DMS114 treated with DMSO at 0.1 percent for 48 hours (cell line): ENCODE results near the gene SGTA.

ENCODE experiments used
- DNase-seq: peaks from one replicate; lab custom pipeline; 2025; ENCODE audit not compliant: unreplicated experiment; lab: John Stamatoyannopoulos, UW

SGTA gene

DNA sequence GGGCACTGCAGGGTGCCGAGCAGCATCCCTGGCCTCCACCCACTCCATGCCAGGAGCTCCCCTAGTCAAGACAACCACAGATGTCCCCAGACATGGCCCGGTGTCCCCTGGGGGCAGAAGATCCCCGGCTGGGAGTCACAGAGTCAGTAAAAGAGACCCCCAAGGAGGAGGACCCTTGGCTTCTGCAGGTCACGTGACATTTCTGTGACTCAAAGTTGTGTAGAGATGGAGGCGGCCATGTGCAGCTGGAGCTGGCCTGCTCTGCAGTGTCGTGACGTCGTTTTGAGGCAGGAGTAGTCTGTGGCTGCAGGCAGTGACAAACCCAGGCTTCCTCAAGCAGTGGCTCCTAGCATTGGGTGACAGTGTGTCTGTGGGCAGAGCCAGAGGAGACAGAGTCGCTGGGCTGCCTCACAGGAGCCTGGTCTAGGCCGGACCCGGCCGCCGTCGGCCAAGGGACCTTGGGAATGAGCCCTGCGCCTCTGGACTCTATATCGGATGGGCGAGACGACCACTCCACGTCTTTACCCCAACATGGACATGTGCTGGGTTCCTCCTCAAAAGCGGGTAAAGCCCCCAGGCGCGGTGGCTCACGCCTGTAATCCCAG lies 54.2 kb downstream of the SGTA start:
- DNase-seq = no peak

DNA sequence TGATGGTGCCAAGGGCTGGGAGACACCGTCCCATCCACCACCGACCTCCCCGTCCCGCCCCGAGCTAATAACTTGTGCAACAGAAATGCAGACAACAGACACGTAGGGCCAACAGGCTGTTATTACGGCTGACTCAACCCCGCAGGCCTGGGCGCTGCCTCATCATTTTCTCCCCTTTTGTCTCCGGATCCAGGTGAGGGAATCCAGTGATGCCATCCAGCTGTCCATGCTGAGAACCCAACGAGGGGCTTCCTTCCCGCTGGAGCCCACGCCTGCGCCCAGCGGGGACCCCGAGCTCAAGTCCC lies 55.5 kb downstream of the SGTA start:
- no peak for DNase-seq

DNA sequence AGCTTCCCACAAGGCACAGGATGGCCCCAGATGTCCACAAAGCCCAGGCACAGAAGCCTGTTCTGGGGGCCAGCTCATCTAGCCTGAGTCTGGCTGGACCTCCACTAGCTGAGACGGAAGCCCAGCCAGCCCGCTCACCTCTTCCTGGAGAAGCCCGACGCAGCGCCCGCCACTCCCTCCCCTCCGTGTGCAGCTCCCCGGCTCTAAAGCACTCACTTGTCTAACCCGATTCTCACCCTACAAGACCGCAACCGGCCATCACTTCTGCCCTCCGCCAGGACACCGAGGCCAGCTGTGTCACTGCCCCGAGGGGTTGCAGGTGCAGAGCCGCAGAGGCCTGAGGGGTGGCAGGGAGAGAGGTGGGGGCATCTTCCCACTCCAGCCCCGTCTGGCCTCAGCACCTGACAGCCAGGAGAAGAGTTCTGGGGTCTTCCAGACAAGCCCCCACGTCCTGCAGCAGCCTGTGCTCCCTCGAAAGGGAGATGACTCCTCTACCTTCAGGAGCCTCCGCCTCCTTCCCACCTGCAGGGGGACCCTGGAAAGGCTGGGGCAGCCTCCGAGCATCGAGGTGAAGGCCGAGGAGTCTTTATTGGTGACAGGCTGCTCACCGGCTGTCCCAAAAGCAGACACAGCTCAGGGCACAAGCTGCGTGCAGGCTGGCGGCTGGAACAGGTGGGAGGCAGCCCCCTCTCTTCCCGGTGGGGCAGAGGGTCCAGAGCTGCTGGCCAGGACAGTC lies 56.0 kb downstream of the SGTA start:
- DNase-seq = no peak

DNA sequence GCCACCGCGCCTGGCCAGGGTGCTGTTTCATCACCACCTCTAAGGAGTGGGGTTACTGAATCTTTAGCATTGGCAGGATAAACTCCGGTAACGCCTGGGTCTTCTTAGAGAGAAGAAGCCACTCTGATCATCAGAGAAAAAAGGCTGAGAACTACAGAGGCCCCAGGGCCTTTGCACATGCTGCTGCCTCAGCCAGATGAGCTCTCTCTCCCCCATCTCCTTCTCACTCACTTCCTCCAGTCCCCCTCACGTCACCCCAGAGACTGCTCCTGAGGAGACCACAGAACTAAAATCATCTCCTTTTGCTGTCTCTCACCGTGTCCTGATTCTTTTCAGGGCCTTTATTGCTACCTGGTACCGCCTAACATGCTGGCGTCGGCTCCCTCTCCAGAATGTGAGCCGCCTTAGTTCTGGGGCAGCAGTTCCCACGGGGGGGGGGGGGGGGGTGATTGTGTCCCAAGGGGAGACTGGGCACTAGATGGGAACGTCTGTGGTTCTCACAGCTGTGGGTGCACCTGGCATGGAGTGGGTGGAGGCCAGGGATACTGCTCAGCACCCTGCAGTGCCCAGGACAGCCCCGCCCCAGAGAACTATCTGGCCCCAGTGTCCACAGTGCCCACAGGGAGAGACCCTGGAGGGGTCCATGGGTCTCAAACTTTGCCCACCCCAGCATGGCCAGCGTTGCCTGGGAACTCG lies 56.8 kb downstream of the SGTA start:
- DNase-seq = no peak

DNA sequence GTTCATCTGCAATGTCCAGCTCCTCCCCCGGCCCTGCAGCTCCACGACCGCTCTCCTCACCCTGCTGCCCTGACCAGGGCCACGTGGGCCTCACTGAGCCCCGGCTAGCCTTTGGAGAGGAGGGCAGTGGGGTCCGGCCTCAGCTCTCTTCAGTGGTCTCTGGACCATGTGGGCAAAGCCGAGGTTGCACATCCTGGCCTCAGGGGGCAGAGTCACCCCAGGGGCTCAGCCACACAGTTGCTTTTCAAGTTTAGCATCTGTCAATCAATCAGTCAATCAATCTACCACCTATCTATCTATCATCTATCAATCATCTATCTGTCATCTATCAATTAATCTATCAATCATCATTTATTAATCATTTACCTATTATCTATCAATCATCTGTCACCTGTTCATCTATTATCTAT lies 58.9 kb downstream of the SGTA start:
- DNase-seq = no peak

DNA sequence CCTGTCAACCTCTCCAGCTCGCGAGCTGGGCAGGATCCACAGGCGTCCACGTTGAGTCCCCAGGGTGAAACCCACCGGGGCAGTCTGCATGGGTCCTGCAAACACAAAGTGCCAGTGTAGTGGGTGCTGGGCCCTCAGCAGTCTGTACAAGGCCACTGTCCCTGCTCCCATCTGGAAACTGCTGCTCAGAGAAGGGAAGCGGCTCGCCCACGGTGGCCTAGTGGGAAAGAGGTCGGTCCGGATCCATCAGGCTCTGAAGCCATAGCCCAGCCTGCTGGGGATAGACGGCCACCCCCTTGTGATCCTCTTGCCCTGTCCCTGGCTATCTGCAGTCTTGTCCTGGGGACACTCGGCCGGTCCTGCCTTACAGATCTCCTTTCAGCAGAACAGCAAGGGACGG lies 59.3 kb downstream of the SGTA start:
- DNase-seq = no peak

DNA sequence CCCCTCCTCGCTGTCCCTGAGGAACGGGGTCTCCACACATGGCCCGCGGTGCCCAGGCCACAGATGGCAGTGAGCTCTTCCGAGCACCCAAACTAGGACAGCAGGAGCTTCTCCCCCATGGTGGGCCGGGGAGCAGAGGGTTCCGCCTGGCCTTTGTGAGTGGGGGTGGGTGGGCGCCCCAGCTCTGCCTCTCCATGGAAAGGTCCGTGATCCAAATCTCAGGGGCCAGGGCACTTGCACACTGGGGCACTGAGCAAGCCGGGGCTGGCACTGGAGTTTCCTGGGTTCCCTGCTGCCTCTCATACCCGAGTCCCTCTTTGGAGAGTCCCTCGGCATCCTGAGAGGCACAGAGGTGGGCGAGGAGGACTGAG lies 59.7 kb downstream of the SGTA start:
- DNase-seq = no peak

DNA sequence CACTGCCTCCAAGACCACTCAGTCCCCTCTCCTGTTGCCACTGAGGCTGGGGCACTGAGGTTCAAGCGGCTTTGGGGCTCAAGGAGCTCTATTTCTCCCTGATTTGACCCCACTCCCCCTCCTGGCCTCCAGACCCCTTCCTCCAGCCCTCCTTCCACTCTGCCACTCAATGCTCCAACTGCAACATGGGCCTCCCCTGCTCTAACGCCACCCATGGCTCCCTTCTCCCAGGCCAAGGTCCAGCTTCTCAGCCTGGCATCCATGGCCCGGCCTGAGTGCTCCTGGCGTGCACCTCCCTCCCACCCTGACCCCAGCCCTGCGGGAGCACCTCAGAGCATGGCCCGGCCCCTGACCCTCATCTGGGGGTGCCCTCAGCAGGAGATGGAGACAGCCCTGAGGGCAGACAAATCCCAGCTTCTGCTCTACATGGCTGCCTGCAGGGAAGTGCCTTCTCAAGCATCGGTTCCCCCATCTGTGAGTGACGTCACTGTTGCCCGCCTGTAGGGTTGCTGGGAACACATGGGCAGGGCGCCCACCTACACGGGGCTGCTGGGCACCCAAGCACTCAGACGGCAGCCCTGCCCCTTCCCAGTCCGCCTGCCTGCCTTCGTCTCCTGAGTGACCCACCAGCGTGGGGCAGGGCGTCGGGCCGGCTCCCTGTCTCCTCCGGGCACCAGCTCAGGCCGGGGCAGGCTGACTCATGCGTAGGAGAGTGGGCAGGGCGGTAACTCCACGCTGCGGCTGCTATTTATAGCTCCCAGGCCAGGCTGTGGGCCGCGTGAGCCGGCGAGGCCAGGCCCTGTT lies 60.3 kb downstream of the SGTA start:
- no peak for DNase-seq

DNA sequence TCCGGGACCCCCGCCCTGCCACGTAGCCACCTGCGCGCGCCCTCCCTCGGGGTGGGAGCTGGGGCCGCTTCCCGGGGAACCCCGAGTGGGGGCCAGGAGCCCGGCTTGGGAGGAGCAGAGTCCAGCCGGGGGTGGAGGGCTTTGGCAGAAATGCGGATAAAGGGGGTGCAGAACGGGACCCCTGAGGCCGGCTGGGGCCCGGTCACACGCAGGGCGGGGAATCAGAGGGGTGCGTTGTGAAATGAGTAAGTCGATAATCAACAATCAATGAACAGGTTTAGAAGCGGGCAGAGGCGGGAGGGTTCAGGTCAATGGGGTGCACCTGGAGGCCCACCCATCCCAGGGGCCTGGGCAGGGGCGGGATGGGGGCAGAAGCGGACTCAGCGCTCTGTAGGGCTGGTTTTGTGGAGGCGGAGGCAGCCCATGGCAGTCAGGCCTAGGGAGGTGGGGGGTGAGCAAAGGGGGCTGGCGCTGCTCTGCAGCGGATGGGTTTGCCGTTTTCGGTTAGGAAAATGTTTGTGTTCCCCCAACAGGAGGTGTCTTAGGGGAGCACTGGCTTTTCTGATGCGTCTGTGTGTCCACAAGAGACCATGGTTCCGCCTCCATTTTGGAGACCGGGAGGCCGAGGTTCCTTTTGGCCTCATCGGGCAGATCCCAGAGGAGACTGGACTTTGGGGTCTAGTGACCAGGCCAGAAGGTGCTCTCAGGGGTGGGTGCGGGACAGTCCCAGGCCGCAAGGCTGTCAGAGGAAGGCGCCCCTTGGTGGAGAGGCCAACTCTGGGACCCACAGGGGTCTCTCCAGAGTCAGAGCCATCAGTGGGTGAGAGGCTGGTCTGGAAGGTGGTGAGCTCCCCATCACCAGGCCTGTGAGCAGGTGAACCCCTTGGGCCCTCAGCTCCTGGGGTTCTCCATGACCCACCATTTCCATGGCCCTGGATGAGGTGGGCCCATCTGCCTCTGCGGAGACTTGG lies 61.2 kb downstream of the SGTA start:
- no peak for DNase-seq

DNA sequence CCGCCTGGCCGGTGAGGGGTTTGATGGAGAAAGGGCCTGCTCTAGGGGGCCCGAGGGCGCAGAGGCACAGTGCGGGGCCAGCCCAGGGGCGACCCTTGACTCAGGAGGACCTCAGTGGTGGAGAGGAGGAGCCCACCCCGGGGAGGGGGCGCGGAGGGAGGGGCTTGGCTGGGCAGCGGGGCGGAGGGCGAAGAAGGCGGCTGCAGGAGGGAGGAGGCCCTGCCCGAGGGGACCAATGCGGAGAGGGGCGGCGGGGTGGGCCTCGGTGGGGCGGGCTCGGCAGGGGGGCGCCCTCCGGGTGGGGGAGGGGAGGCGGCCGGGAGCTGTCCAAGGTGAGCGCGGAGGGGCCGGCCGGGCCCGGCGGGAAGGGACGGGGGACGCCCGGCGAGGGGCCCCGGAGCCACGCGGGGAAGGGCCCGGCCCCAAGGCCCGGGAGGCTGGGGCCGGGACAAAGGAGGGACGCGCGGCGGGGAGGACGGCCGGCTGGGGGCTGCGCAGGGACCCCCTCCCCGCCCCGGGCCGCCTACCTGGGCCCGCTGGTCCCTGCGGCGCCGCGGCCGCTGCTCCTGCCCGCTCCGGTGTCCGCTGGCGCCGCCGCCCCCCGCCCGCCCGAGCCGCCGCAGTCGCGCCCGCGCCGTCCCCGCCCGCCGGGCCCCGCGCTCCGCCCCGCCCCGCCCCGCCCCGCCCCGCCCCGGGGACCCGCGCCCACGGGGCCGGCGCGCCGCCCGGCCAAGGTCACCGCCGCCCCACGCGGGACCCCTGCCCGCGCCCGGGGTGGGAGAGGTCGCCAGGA lies 62.1 kb downstream of the SGTA start, which contains the start of gene DIRAS1:
TSS of gene DIRAS1 (minus strand) at position 596 of the 793 bp plus-strand sequence. CDS start 3,566 bp downstream, outside the sequence.
- DNase-seq = no peak

DNA sequence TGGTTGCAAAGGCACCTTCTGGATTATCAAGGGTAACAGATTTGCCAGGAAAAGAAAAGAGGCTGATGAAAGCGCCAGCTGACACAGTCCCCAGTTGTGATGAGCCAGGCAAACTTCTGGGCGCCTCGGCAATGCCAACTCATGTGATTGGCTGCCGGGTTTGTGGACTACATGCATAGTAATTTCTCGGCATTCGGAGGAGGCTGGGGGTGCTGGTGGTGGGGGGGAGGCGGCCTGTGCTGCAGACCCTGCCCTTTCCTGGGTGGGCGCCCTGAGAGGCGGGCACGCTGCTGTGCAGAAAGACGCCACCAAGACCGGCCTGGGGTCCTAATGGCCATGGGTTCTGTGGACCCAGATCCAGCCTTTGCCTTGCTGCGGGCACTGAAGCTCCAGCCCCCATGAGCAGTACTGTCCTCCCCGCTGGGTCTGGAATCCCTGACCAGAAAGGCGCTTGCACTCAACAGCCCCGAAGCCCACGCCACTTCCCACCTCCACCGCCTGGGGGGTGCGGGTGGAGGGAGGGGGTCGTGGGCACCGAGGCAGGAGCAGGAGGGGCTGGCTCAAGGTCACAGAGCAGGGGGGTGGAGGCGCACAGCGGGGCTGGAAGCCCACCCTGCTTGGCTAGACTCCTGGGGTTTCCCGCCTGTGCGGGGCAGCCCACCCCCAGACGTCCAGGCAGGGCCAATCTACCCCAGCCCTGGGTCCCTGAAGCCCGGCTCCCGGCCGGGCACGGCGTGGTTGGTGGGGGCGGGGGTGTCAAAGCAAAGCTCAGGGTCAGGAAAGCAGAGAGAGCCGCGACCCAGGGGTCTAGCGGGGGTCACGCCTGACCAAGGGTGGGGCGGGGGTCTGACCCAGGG lies 62.9 kb downstream of the SGTA start:
- DNase-seq = no peak

DNA sequence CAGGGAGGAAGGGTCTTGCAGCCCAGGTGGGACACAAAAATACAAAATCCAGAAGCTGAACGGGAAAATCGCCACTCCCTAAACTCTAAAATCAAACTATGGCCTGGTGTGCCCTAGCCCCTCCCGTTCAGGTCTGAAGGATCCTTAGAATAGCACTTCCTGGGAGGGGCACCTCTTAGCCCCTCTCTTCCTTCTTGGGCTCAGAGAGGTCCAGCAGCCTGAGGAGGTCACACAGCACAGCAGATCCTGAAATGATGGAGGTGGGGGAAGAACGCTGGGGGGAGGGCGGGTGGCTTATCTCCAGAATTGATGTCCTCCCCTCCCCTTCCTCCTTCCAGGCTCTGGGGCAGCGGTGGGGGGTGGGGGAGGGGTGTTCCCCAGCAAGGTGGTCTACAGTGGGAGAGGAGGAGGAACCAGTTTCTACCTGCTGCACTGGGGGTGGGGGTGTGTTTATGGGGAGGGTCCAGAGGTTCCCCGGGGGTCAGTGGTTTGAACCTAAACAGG lies 63.8 kb downstream of the SGTA start:
- DNase-seq = no peak

DNA sequence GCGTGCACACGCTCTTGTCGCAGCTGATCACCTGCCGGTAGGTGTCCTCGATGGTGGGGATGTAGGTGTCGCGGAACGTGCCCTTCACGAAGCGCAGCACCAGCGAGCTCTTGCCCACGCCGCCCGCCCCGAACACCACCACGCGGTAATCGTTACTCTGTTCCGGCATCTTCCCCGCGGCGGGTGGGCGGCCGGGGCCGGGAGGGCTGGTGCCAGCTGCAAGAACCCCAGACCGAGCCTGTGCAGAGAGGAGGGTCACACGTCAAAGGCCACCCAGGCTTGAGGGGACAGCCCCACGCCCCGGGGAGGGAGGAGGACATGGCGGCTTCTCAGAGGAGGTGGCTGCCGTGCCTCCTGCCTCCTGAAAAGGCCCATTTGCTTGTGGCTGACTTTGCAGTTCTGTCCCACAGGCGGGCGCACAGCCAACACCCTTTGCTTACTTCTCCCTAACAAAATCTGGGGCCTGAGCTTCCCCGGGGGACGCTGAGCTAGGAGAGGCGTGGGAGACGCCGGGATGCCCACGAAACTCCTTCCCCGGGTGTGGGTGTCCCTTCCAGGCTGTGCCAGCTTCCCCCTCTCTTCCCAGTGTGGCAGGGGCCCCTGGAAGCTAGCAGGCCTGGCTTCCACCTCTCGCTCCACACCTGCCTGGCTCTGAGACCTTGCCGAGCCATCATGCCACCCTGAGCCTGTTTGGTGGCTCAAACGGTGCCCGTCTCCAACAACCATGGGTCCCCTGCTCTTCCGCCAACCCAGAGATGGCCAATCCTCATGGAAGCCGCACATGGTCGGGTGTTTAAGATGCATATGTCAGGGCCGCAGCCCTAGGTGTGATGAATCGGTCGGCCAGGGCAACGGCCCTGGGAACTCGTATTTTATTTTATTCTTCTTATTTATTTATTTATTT lies 65.2 kb downstream of the SGTA start:
- no peak for DNase-seq

DNA sequence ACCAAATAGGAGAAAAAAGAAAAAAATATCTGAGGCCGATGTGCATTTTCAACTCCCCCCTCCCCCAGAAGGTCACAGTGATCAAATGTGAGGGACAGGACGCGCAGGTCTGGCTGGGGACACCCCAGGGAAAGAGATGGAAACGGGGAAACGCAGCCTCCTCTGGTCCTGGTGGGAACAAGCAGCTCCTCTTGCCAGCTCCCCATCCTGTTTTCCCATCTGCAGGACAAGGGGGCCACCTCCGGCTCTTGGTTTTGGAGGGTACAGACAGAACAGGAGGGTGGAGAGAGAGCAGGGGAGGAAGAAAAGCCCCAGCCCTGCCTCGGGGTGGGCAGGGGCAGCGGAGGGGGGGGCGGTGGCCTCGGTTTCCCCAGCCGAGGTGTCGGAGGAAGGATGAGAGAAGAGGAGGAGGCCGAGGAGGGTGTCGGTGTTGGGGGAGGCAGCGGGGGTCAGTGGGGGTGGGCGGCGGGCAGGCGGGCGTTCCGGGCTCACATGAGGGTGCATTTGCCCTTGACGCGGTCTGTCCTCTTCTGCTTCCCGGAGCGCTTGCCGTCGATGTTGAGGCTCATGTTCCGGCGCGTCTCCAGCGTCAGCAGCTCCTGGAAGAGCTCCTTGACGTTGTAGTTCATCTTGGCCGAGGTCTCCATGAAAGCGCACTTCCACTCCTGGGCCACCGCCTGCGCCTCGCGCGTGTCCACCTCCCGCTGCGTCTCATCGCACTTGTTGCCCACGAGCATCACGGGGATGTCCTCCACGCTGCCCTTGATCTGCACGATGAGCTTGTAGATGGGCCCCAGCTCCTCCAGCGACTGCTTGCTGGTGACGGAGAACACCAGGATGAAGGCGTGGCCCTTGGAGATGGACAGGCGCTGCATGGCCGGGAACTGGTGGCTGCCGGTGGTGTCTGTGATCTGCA lies 66.1 kb downstream of the SGTA start:
- no peak for DNase-seq

DNA sequence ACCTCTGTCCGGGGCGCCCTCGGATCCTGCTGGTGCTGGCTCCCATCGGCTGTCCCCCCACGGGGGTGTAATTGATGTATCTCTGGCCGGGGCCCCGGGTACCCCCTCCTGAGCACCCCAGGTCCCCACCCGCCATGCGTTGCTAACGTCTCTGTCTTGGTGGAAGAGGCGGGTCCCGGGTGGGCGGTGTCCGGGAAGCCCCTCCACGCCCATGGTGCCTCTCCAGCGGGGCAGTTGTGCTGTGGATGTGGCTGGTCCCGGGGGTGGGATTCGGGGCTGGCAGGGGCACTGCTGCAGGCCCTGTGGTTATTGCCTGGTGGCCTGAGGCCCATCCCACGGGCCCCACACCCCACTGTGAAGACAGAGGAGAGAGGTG lies 66.8 kb downstream of the SGTA start:
- no peak for DNase-seq

DNA sequence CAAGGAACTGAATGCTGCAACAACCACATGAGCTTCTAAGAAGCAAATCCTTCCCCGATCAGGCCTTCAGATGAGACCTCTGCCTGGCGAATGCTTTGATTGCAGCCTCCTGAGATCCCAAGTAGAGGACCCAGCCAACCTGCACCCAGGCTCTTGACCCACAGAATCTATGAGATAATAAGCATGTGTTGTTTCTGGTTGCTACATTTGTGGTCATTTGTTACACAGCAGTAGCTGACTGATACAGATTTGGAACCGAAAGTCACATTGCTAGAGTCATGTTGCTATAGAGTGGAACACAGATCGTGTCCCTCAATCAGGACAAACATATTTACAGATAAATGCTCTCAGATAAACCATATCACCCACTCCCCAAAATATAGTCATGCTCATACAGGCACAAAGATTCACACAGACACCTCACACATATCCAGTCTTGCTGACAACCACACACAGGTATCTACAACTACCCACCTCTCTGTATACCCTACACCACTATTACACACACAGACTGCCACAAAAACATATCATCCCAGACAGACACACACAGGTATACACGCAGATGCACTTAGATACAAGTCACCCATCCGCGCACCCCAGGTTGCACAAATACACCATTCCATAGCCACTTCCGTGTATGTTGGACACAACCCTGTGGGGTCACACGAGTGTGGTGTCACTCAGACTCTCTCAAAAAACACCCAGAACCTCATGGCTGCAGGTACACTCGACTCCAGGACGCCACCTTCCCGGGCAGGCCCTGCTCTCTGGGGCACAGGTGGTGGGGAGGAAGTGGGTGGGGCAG lies 67.4 kb downstream of the SGTA start:
- no peak for DNase-seq
